Measurements from ENCODE around the gene GPC1.

Gene GPC1

DNA sequence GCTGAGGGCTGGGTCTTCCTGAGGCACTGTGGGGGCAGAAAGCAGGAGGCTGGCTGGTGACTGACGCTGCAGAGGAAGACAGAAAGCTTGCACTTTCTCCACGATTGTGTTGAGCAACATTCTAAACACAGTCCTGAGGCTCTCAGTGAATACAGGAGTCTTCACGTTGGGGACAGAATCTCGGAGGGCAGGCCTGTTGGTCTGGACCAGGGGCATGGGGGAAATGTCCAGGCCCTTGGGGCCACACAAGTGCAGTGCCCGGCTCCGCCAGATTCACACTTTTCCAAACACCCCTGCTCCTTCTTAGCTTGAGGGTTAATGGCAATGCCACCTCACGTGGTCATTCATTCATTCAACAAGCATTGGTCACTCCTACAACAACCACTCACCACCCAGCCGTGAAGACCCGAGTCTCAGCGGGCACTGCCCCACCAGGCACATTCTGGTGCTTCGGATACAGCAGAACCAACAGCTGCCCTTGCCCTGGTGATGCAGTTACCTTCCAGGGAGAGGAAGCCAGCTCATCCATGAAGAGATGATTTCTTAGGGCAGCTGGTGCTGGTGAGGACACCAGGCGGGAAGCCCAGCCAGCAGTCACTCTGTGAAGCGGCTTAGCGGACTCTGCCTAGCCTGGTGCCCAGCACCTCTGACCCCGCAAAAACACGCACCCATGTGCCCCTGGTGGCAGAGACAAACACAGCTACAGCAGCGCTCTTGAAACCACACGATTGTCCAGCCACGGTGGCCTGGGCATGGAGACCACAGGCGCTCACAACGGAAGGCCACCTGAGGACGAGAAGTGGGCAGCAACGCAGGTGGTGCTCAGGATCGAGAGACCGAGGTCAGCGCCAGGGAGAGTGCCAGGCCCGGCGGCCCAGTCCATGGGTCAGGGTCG lies 10.9 kb upstream of the GPC1 start:
- DNase-seq (ENCODE audit: insufficient read length, low spot score) = no peak
- no peak for FAIRE-seq
- TF ChIP-seq, protein P1, sequence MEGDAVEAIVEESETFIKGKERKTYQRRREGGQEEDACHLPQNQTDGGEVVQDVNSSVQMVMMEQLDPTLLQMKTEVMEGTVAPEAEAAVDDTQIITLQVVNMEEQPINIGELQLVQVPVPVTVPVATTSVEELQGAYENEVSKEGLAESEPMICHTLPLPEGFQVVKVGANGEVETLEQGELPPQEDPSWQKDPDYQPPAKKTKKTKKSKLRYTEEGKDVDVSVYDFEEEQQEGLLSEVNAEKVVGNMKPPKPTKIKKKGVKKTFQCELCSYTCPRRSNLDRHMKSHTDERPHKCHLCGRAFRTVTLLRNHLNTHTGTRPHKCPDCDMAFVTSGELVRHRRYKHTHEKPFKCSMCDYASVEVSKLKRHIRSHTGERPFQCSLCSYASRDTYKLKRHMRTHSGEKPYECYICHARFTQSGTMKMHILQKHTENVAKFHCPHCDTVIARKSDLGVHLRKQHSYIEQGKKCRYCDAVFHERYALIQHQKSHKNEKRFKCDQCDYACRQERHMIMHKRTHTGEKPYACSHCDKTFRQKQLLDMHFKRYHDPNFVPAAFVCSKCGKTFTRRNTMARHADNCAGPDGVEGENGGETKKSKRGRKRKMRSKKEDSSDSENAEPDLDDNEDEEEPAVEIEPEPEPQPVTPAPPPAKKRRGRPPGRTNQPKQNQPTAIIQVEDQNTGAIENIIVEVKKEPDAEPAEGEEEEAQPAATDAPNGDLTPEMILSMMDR (IDR thresholded peaks at IDR 0.05; ENCODE audit: insufficient read depth, missing control alignments) = no peak

DNA sequence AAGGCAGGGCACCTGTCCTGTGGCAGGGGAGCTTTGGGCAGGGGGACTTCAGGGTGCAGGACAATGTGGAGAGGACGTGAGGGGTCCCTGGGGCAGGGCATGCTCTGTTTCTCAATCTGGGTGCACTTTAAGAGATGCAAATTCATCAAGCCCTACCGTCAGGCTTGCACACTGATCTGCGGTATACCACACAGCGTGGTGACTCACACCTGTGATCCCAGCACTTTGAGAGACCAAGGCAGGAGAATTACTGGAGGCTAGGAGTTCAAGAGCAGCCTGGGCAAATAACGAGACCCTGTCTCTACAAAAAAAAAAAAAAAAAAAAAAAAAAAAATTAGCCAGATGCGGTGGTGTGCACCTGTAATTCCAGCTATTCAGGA lies 10.2 kb upstream of the GPC1 start:
- TF ChIP-seq, protein P1 (IDR thresholded peaks at IDR 0.05; ENCODE audit: insufficient read depth, missing control alignments) = no peak
- no peak for FAIRE-seq
- no peak for DNase-seq (ENCODE audit: insufficient read length, low spot score)

DNA sequence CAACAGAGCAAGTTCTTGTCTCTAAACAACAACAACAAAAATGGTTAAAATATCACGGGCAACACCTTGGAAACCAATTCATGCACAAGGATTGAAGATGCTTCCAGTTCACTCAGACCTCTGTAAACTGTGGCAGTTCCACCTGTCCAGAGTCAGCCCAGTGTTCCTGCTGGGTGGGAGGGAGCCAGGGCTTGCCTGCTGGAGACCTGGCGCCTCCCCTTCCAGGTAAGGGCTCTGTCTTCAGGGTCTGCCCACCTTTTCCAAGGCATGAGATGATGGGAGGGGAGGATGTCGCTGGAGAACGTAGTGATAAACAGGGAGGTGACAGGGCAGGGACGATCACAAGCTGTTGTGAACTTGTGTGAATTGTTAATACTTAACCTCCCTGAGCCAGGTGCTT lies 9.8 kb upstream of the GPC1 start:
- DNase-seq (ENCODE audit: insufficient read length, low spot score) = no peak
- TF ChIP-seq, protein P1 (IDR thresholded peaks at IDR 0.05; ENCODE audit: insufficient read depth, missing control alignments) = no peak
- FAIRE-seq = no peak

DNA sequence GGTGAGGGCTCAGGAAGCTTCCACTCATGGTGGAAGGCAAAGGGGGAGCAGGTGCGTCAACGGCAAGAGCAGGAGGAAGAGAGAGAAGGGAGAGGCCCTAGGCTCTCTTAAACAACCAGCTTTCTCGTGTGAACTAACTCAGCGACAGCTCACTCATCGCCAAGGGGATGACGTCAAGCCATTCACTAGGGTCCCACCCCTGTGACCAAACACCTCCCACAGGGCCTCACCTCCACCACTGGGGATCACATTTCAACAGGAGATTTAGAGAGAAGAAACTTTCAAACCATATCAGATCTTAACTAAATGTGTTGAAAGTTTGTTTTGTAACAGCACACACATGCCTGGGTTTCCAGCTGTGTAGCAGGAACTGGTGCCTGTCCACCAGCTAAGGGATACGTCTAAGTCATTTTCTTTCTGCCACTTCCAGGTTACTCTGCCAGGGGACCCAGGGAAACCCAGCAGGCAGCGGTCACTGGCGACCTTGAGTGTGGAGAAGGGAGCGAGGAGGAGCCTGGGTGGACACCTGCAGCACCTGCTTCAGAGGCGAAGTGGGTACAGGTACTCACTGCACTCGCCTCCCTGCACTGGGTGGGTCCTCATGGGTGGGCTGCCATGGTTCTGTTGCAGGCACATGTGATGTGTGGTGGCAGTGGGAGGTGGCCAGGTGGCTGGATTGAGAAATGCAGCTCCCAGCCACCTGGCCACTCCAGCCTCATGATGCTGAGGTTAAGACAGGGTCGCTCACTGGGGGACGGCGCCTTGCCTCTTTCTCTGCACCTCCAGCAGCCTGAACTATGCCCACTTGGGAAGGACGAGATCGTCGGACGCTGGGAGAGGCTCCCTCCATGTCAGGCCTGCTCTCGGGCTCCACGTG lies 8.4 kb upstream of the GPC1 start:
- FAIRE-seq (no peak), DNase-seq (ENCODE audit: insufficient read length, low spot score) (no peak)
- TF ChIP-seq, protein P1 (IDR thresholded peaks at IDR 0.05; ENCODE audit: insufficient read depth, missing control alignments) = no peak

DNA sequence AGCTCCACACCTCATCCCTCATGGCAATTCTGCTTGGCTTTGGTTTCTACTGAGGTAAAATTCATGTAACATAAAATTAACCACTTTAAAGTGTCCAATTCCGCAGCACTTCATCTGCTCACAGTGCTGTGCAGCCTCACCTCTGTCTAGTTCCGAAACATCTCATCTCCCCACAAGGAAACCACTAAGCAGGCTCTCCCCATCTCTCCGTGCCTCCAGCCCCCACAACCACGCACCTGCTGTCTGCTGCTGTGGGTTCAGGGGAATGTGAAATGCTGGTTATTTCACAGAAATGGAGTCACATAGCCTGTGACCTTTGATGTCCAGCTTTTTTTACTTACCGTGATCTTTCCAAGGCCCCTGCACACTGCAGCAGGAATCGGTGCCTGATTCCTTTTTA lies 7.7 kb upstream of the GPC1 start:
- FAIRE-seq (no peak), DNase-seq (ENCODE audit: insufficient read length, low spot score) (no peak)
- TF ChIP-seq, protein P1 (IDR thresholded peaks at IDR 0.05; ENCODE audit: insufficient read depth, missing control alignments) = no peak

DNA sequence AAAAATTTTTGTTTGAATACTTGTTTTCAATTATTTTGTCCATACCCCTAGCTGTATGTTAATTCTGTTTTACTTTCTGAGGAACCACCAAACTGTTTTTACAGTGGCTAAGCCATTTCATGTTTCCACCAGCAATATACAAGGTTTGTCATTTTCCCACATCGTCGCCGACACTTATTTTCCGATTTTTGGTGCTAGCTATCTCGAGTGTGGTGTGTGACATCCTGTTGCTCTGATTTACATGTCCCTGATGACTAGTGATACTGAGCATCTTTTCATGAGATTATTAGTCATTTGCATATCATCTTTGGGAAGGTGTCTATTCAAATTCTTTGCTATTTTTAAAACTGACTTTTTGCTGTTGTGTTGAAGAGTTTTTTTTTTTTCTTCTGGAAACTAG lies 7.2 kb upstream of the GPC1 start:
- DNase-seq (ENCODE audit: insufficient read length, low spot score) (no peak), FAIRE-seq (no peak)
- TF ChIP-seq, protein P1 (IDR thresholded peaks at IDR 0.05; ENCODE audit: insufficient read depth, missing control alignments) = no peak

Data from D721Med (cell line).